HG03064 (cell line): Measurements from ENCODE around the gene GALNT10.

Experiments used
- ATAC-seq: cut with Tn5 transposase; IDR thresholded peaks from one replicate; pipeline ENCODE4 v1.9.1; 2021; ENCODE audit warnings: low read depth; ENCODE audit not compliant: unreplicated experiment

GALNT10 gene

GRCh38 chr5:154287136-154287535, 96.6 kb downstream of the GALNT10 start:
- no peak for ATAC-seq

GRCh38 chr5:154288145-154288544, 97.6 kb downstream of the GALNT10 start:
- no peak for ATAC-seq

GRCh38 chr5:154291917-154292316, 101.4 kb downstream of the GALNT10 start:
- no peak for ATAC-seq

GRCh38 chr5:154293219-154293618, 102.7 kb downstream of the GALNT10 start:
- ATAC-seq = no peak

GRCh38 chr5:154295551-154295950, 105.0 kb downstream of the GALNT10 start:
- no peak for ATAC-seq

GRCh38 chr5:154296525-154297159, 106.1 kb downstream of the GALNT10 start:
- ATAC-seq = no peak

GRCh38 chr5:154298065-154298464, 107.5 kb downstream of the GALNT10 start:
- ATAC-seq = no peak

- no peak for ATAC-seq
These were observed 109.8 kb downstream of the GALNT10 start for GRCh38 chr5:154300207-154300883.

GRCh38 chr5:154301726-154302125, 111.2 kb downstream of the GALNT10 start:
- no peak for ATAC-seq

GRCh38 chr5:154302161-154302560, 111.6 kb downstream of the GALNT10 start:
- no peak for ATAC-seq

- ATAC-seq = no peak
These were observed 112.6 kb downstream of the GALNT10 start for GRCh38 chr5:154303133-154303532.

GRCh38 chr5:154308443-154309370, 118.2 kb downstream of the GALNT10 start:
- ATAC-seq = no peak

- ATAC-seq = no peak
These were observed 118.8 kb downstream of the GALNT10 start for GRCh38 chr5:154309371-154309745.

GRCh38 chr5:154309805-154310204, 119.3 kb downstream of the GALNT10 start:
- ATAC-seq = no peak

GRCh38 chr5:154311362-154311761, 120.8 kb downstream of the GALNT10 start:
- no peak for ATAC-seq

GRCh38 chr5:154312000-154312399, 121.5 kb downstream of the GALNT10 start:
- no peak for ATAC-seq

- ATAC-seq = no peak
These were observed 122.0 kb downstream of the GALNT10 start for GRCh38 chr5:154312576-154312975.

- ATAC-seq = no peak
These were observed 123.0 kb downstream of the GALNT10 start for GRCh38 chr5:154313360-154314017.

GRCh38 chr5:154315196-154315595, 124.7 kb downstream of the GALNT10 start:
- no peak for ATAC-seq

GRCh38 chr5:154315756-154316155, 125.2 kb downstream of the GALNT10 start:
- no peak for ATAC-seq
